Ectodermal cell (in vitro differentiated cells): Measurements from ENCODE around the gene TBC1D25. TPM values are rescaled to one million over a fixed set of nuclear protein-coding genes. Genes with fewer than 3 reads are reported as not detected.
A peak's percentile ranks its signal among the peaks of the same experiment; 100 is the strongest.

Experiments
- H3K27ac ChIP-seq: 2 replicates; pipeline ENCODE4 v1.7.0; 2013; ENCODE audit warnings: mild to moderate bottlenecking, low read depth, low read length; ENCODE audit not compliant: insufficient read depth, poor library complexity, severe bottlenecking
- H3K27me3 ChIP-seq: 2 replicates; pipeline ENCODE4 v1.7.0; 2013; ENCODE audit warnings: mild to moderate bottlenecking, low read length; ENCODE audit not compliant: insufficient read depth, control insufficient read depth, poor library complexity, severe bottlenecking
- H3K36me3 ChIP-seq: one replicate; pipeline ENCODE4 v1.7.0; 2013; ENCODE audit warnings: low read length; ENCODE audit not compliant: control insufficient read depth, insufficient read depth
- H3K4me1 ChIP-seq: one replicate; pipeline ENCODE4 v1.7.0; 2013; ENCODE audit warnings: low read length; ENCODE audit not compliant: control insufficient read depth, insufficient read depth
- H3K4me3 ChIP-seq: 2 replicates; pipeline ENCODE4 v1.7.0; 2013; ENCODE audit warnings: low read depth, low read length, control low read depth; ENCODE audit not compliant: insufficient read depth
- H3K9me3 ChIP-seq: 2 replicates; pipeline ENCODE4 v1.7.0; 2013; ENCODE audit warnings: mild to moderate bottlenecking, low read length, moderate library complexity; ENCODE audit not compliant: control insufficient read depth
- WGBS, 2 experiments: methylation state at CpG; one replicate each; pipeline ENCODE4 v1.1.7; 2013; ENCODE audit warnings: missing lambda C conversion rate in 2 of 2; 5-methylcytosine and 5-hydroxymethylcytosine counted together
- polyA plus RNA-seq, 4 experiments: library from polyadenylated mRNA; stranded (reverse); fragments of 50-300 nt; gene quantifications; one replicate each; pipeline ENCODE4 v1.2.3, GENCODE V29; 2013

TBC1D25 gene, protein sequence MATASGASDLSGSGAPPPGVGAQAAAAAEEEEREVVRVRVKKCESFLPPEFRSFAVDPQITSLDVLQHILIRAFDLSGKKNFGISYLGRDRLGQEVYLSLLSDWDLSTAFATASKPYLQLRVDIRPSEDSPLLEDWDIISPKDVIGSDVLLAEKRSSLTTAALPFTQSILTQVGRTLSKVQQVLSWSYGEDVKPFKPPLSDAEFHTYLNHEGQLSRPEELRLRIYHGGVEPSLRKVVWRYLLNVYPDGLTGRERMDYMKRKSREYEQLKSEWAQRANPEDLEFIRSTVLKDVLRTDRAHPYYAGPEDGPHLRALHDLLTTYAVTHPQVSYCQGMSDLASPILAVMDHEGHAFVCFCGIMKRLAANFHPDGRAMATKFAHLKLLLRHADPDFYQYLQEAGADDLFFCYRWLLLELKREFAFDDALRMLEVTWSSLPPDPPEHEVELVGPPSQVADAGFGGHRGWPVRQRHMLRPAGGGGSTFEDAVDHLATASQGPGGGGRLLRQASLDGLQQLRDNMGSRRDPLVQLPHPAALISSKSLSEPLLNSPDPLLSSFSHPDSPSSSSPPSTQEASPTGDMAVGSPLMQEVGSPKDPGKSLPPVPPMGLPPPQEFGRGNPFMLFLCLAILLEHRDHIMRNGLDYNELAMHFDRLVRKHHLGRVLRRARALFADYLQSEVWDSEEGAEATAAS
- polyA plus RNA-seq (2013, experiment 1 of 4), result 8.9 TPM
- 10.5 TPM for polyA plus RNA-seq (2013, experiment 2 of 4)
- polyA plus RNA-seq (2013, experiment 3 of 4), result 7.4 TPM
- 7.7 TPM for polyA plus RNA-seq (2013, experiment 4 of 4)

DNA sequence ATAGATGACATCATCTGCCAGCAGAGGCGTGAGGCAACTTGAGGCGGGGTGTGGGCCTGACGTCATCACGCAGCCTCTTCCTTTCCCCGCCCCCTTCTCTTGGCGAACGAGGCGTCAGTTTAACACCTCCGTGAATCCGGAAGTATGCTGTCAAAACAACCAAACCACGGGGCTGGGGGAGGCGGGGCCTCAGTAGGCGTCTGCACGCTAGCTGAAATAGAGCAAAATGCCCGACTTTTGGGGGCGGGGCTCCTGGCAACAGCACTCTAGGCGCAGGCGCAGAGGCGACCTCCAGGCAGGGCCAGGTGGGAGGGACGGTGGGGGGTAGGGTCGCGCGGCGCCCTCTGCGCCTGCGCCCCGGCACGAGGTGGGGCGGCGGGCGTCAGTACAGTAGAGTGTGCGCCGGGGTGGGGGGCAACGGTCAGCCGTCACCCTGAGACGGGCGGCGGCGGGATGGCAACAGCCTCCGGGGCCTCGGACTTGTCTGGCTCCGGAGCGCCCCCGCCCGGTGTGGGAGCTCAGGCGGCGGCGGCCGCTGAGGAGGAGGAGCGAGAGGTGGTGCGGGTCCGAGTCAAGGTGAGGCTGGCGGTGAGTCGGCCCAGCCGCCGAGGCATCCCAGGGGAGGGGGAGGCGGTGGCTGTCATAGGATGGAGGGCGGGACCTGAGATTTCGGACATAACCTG is at the start of gene TBC1D25:
Gene TBC1D25 (plus strand): TSS at position 370 of the 683 bp plus-strand sequence. CDS start 84 bp downstream, at position 454.
- peak within 1 kb of the TSS; percentile 48 for H3K4me3 ChIP-seq
- no peaks in the 10 kb centered on the region for H3K4me1 ChIP-seq
- no peaks in the 10 kb centered on the region for H3K27me3 ChIP-seq
- H3K27ac ChIP-seq, result peak within 1 kb of the TSS; percentile 16
- no peaks in the 10 kb centered on the region for H3K9me3 ChIP-seq
- no peaks in the 10 kb centered on the region for H3K36me3 ChIP-seq
- WGBS, 2 experiments, result 0 to 1% methylated on average over 59 of the region's 59 CpGs

DNA sequence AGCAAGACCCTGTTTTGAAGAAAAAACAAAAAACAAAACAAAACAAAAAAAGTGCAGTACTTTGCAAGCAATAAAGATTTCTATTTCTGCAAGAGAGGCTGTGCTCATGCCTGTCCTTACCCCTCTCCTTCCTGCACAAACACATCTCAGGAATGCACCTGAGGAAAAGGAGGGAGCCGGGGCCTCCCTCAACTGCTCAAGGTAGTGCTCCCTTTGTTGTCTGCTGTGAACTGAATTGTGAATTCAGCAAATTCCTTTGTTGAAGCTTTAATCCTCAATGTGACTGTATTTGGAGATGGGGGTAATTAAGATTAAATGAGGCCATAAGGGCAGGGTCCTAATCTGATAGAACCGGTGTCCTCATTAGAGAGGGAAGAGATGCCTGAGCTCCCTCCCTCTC is 49.6 kb upstream of the TBC1D25 start:
- Histone ChIP-seq H3K4me1 (no peaks in the 10 kb centered on the region), H3K4me3 (no peak overlapping the region), H3K27ac (no peak overlapping the region), H3K9me3 (no peaks in the 10 kb centered on the region), H3K36me3 (no peaks in the 10 kb centered on the region), H3K27me3 (no peaks in the 10 kb centered on the region)
- 82 to 87% methylated on average over 1 to 2 of the region's 2 CpGs for WGBS, 2 experiments

DNA sequence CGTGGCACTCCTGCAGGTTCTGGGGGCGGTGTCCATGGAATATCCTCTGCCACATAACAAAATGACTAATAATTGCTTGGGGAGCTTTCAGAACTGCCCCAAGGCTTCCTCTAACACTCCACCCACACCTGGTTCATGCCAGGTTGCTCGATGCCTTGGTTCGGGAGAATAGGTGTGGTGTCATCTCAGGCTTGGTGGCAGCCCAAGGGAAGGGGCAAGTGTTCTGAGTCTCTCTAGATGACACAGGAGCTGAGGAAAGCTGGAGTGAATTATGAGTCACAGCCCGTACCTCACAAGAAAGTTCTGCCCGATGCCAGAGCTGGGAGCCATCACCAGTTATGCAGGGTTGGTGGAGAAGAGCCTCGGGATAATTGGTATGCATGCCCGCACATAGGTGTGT is 48.9 kb upstream of the TBC1D25 start:
- H3K27ac ChIP-seq, result no peak overlapping the region
- H3K4me3 ChIP-seq, result no peak overlapping the region
- H3K4me1 ChIP-seq, result no peaks in the 10 kb centered on the region
- no peaks in the 10 kb centered on the region for H3K9me3 ChIP-seq
- 91 to 94% methylated on average over 8 of the region's 8 CpGs for WGBS, 2 experiments
- no peaks in the 10 kb centered on the region for H3K27me3 ChIP-seq
- no peaks in the 10 kb centered on the region for H3K36me3 ChIP-seq

DNA sequence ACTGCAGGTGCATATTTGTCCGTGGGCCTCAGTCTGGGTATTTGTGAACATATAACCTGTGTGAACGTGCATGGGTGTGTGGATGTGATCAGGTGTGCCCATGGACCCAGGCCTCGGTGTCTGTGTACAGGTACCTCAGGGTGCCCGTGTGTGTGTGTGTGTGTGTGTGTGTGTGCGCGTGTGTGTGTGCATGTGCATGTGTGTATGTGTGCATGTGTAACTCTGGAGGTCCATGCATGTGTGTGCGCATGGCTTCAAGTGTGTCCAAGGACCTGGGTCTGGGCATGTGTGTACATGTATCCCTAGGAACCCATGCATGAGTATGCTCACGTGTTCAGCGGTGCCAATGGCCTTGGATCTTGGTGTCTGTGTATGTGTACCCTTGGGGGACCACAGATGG is 47.7 kb upstream of the TBC1D25 start:
- no peaks in the 10 kb centered on the region for H3K9me3 ChIP-seq
- no peaks in the 10 kb centered on the region for H3K36me3 ChIP-seq
- 87 to 90% methylated on average over 9 of the region's 9 CpGs for WGBS, 2 experiments

DNA sequence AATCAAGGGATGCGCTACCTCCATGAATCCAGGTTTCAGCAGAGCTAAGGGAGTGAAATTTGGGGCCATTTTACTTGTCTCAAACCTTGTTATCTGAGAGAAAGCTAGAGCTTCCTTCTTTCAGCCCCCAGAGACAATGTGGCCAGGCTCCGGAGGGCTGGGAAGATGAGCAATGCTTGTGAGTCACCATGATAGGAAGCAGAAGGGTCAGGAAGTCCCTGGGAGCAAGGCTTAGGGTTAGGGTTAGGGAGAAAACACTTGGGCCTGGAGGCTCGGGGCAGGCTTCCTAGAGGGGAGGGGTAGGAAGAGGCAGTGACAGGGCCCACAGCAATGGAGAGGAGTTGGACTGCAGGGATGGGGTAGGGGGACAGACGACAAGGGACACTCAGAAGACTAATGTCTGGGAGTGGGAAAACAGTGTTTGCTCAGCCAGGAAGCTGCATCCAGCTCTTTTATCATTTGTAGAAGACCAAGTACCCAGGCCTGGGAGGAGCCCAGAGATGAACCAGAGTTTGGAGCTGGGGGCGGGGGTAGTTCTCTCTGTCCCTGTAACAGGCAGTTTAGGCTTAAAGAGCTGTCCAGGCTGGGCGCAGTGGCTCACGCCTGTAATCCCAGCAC is 47.1 kb upstream of the TBC1D25 start:
- Histone ChIP-seq H3K27ac (no peak overlapping the region), H3K27me3 (no peaks in the 10 kb centered on the region), H3K9me3 (no peaks in the 10 kb centered on the region), H3K36me3 (no peaks in the 10 kb centered on the region), H3K4me1 (no peaks in the 10 kb centered on the region), H3K4me3 (no peak overlapping the region)
- WGBS, 2 experiments, result 83 to 86% methylated on average over 7 of the region's 7 CpGs

More for the DNA sequence above, 47.7 kb upstream of the TBC1D25 start:
- H3K27me3 ChIP-seq, result no peaks in the 10 kb centered on the region
- no peak overlapping the region for H3K4me3 ChIP-seq
- no peak overlapping the region for H3K27ac ChIP-seq
- H3K4me1 ChIP-seq, result no peaks in the 10 kb centered on the region

DNA sequence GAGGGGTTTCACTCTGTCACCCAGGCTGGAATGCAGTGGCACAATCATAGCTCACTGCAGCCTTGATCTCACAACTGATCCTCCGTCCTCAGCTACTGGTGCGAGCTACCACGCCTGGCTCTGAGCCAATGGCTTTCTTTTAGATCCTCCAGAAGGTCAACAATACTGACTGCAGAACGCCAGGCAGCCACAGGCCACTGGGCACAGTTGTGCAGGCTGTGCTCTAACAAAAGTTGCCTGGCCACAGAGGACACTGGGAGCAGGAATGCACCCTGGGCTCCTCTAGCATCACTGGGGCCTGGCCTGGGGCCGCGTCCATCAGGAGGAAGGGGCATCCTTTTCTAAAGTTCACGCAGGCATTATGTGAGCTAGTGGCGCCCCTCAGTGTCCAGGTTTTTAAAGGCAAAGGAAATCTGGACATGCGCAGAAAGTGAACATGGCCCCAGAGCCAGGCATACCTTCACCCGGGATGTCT is 45.6 kb upstream of the TBC1D25 start:
- H3K27ac ChIP-seq, result no peak overlapping the region

DNA sequence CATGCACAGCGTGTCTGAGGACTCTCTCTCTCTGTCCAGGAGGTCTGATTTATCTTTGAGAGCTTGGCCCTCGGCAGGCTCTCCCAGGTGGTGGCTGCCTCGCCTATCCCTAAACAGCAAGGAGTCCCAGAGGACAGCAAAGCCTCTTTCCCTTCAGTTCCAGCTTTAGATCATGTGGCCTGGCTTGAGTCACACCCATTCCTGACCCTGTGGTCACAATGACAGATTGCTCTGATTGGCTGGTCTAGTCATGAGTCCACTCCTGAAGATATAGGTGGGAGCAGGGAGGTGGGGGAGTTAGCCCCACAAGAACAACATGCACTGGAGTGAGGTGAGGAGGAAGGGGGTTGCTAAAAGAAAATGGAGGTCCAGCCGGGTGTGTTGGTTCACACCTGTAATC is 42.9 kb upstream of the TBC1D25 start:
- Histone ChIP-seq H3K4me3 (no peak overlapping the region), H3K9me3 (no peaks in the 10 kb centered on the region), H3K27ac (no peak overlapping the region), H3K36me3 (no peaks in the 10 kb centered on the region), H3K27me3 (no peaks in the 10 kb centered on the region), H3K4me1 (no peaks in the 10 kb centered on the region)
- 83 to 94% methylated on average over 4 of the region's 4 CpGs for WGBS, 2 experiments

More for the DNA sequence above, 45.6 kb upstream of the TBC1D25 start:
- H3K9me3 ChIP-seq, result no peaks in the 10 kb centered on the region
- H3K36me3 ChIP-seq, result no peaks in the 10 kb centered on the region
- H3K4me3 ChIP-seq, result no peak overlapping the region
- no peaks in the 10 kb centered on the region for H3K4me1 ChIP-seq
- no peaks in the 10 kb centered on the region for H3K27me3 ChIP-seq
- 53% methylated on average over 10 of the region's 10 CpGs for WGBS, 2 experiments

DNA sequence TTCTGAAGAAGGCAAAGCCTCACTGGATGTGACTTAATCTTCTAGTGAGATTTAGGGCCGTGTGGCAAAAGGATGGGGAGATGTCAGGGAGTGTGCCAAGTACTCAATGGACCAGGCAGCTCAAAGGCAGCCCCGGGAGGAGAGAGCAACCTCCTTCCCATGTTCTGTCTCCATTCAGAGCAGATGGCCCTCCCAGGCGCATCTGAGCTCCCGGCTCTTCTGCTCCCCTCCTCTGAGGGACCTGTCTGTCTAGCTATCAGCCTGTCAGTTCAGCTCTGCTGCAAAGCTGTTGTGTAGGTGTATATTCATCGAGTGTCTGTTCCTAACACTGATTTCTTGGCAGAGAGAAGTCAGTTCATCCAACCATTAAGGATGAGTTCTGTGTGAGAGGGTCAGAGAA is 41.6 kb upstream of the TBC1D25 start:
- Histone ChIP-seq H3K4me3 (no peak overlapping the region), H3K4me1 (no peaks in the 10 kb centered on the region), H3K27me3 (no peaks in the 10 kb centered on the region), H3K27ac (no peak overlapping the region), H3K9me3 (no peaks in the 10 kb centered on the region), H3K36me3 (no peaks in the 10 kb centered on the region)
- 88 to 92% methylated on average over 5 of the region's 5 CpGs for WGBS, 2 experiments

DNA sequence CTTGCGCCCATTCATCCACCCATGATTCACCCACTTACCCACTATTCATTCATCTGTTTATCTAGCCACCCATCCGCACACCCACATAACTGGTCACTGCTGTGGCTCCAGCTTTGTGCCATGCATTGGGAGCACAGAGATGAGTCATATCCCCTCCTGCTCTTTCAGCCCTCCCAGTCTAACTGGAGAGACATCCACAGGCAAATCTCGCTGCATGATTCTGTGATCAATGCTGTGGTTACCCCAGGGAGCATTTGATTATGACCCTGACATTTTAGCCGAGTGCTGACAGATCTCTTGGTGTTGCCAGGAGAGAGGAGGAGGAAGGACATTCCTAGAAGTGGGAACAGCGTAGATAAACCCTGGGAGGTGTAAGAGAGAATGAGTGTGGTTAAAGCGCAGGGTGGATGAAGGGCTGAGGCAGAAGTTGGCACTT is 41.1 kb upstream of the TBC1D25 start:
- H3K27ac ChIP-seq, result no peak overlapping the region
- WGBS, 2 experiments, result 71 to 72% methylated on average over 6 of the region's 6 CpGs
- H3K36me3 ChIP-seq, result no peaks in the 10 kb centered on the region
- no peaks in the 10 kb centered on the region for H3K4me1 ChIP-seq
- no peak overlapping the region for H3K4me3 ChIP-seq
- H3K27me3 ChIP-seq, result no peaks in the 10 kb centered on the region
- no peaks in the 10 kb centered on the region for H3K9me3 ChIP-seq
